GM19240 (cell line): ENCODE data around the gene SLC34A3.

Experiments
- DNase-seq: peaks from one replicate; pipeline ENCODE4 v3.0.0; 2011; ENCODE audit warnings: low spot score; ENCODE audit not compliant: insufficient read length

SLC34A3 gene

DNA sequence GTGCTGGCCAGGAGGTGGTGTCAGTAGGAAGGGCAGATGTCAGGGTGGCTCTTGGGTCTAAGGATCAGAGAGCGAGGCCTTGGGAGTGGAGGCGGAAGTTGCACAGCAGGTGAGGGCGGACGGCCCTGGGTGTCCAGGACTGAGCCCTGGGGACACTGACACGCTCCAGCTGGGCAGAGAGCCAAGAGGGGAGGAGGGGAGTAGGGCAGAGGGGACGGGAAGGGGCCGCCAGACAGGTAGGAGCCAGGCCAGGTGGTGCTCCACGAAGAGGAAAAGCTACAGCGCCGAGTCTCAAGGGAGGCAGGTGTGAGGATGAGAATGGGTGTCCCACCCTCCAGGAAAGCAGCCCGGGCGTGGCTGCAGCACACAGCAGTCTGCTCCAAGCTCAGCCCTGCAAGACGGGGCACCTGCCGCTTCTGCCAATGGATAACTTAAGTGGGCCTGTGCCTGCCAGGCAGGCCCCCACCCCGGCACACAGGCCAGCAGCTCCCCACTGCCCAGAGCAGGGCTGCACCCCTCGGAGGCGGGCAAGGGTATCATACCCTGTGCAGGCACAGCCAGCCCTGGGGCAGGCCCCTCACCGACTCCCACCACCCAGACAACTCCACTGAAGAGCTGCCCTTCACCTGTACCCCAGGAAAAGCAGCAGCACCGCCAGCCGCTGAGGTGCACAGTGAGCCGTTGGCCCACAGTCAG is 35.0 kb upstream of the SLC34A3 start:
- DNase-seq: no peak

DNA sequence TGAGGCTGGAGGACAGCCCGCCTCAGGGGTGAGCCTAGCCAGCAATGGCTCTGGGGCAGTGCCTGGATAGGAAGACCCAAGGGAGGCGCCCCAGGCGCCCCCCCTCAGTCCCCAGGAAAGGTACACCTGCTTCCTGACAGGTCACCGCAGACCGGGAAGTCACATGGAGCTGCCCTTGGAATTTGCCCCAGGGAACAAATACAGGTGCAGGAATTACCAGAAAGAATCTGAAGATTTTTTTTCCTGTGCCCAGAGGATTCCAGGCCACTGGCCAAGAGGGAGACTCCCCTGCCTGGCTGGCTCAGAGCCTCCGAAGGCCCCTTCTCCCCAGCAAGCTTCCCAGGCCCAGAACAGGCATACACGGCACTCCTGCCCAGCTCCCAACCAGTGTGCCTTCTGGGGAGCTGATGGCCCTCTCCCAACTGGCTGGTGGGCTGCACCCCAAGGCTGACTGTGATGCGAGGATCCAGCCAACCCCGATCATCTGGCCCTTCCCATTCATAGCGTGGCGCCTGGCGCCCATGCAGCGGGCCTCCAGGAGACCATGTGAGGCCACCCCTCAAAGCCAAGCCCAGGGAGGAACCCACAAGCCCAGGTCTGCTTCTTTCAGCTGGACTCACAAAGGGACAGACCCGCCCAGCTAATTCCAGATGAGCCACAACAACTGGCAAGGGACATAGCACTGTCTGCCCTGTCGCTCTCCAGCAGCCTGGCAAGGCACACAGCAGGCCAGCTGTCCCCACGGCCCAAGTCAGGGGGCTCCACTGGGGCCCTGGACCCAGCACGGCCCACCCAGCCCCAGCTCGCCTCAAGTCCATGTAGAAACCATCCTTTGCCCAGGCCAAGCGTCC is 32.4 kb upstream of the SLC34A3 start:
- no peak for DNase-seq

DNA sequence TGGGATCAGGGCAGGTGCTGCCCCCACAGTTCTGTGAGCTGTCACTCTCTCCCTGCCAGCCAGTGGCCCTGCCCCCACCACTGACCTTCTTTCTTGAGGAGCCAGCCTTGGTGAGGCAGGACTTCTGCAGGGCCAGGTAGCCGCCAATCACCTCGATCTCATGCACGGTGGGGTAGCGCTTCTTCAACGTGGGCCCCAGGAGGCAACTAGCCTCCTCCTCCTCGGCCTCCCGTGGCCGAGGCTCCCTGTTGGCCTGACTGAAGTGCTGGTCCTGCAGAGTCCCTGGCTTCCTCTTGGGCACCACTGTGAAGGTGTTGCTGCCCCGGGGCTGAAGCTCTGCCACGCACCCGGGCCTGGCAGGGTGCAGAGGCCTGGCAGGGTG is 31.8 kb upstream of the SLC34A3 start:
- no peak for DNase-seq

DNA sequence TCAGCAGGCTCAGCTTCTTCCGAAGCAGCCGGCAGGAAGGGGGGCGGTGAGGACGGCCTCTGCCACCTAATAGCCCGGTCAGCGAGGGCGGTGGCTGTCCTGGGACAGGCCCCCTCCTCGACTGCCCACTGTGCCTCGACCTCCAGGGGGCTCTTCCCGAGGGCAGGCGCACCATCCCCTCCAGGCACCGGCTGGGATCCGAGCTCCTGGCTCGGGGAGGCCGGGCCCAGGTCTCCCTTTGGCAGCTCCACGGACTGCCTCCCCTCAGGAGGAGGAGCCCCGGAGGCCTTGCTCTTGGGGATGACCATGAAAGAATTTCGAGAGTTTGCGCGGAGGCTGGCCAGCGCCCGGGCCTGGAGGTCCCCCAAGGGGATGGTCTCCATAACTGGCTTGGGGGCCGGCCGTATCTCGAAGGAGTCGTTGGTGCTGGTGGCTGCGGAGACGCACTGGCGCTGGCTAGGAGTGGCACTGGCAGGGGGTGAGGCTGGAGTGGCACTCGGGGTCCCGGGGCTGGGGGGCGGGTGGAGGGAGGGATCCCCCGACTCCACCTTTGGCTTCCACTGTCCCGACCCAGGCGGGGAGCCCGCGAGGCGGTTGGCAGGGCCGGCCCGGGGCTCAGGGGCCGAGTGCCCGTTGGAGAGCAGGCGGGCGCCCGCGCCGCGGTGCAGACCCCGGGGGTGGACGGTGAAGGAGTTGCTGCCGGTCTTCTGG is 31.1 kb upstream of the SLC34A3 start:
- DNase-seq: no peak

DNA sequence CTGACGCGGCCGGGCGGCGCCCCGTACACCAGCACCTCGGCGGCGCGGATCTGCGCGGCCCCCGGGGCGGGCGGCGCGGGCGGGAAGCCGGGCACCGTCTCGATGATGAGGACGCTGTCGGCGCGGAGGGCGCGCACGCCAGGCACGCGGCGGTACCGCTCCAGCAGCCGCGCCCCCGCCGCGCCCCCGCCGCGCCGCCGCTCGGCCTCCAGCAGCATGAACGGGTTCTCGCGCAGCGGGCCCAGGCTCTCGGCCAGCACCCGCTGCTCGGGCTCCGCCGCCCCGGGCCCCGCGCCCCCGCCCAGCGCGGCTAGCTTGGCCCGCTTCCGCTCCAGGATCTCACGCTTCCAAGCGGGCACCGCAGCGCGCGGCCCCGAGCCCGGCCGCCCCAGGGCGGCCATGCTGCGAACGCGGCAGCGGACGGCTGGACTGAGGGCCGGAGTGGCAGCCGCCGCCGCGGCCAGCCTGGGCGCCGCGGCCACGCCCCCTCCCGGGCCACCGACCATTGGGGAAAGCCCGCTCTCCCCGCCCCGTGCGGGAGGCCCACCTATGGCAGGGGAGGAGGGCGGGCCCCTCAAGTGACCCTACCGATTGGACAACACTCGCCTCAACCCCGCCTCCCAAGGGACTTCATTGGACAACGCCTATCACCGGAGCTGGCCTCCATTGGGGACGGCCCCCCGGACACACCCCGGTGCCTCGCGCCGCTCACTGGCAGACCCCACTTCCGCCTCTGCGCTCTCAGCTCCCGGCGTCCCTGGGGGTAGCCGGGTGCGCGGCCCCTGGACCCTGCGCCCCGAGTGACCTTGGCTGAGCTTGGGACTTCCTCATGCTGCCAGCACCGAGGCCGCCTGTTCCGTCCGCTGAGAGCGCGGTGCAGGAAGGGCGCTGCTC is 30.1 kb upstream of the SLC34A3 start, which contains the start of gene TPRN:
TSS of gene TPRN (minus strand) at position 431 of the 894 bp plus-strand sequence. CDS start at position 401, 30 bp downstream.
- peak; percentile 100 for DNase-seq

DNA sequence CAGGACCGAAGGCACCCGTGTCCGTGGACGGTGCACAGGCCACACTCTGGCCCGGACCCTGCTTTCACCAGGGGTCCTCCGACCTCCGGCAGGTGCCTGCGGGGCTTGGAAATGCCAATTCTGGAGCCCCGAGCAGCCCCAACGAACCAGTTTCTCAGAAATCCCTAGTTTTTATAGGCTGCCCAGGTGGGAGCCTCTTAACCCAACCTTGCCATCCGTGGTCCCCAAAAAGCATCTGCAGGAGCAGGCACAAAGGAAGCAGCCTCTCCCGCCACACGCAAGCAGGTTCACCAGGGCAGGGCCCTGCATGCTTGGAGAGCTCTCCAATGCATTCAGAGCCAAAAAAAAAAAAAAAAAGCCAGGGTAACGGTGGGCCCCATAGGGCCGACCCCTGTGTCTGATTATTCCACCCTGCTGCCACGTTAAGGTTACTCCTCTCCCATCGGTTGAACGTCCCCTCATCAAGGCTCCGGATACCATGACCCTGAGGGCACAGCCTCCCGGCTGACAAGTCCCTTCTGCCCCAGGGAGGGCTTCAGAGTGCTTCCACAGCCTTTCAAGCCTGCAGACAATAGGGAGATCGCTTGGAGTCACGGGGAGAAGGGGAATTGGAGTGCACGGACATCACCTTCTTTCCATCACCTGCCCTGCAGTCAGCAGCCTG is 29.4 kb upstream of the SLC34A3 start:
- no peak for DNase-seq

DNA sequence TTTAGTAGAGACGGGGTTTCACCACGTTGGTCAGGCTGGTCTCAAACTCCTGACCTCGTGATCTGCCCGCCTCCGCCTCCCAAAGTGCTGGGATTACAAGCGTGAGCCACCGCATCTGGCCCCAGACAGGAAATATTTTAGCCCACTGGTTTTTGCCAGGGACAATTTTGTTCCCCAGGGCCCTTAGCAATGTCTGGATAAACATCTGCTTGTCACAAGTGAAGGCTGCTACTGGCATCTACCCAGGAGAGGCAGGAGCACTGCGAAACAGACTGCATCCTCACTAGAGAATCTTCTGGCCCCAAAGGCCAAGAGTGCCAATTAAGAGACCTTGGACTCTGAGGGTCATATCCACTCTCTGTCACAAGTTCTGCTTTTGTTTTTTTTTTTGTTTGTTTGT is 27.7 kb upstream of the SLC34A3 start:
- DNase-seq: no peak

DNA sequence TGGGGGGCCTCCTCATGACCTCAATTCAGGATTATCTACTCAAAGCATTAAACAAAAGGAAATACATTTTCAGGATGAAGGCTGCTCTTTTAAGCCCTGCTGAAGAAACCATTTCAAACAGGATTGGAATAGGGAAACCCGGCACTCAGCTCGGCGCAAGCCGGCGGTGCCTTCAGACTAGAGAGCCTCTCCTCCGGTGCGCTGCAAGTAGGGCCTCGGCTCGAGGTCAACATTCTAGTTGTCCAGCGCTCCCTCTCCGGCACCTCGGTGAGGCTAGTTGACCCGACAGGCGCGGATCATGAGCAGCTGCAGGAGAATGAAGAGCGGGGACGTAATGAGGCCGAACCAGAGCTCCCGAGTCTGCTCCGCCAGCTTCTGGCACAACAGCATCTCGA is 26.0 kb upstream of the SLC34A3 start:
- DNase-seq: no peak

DNA sequence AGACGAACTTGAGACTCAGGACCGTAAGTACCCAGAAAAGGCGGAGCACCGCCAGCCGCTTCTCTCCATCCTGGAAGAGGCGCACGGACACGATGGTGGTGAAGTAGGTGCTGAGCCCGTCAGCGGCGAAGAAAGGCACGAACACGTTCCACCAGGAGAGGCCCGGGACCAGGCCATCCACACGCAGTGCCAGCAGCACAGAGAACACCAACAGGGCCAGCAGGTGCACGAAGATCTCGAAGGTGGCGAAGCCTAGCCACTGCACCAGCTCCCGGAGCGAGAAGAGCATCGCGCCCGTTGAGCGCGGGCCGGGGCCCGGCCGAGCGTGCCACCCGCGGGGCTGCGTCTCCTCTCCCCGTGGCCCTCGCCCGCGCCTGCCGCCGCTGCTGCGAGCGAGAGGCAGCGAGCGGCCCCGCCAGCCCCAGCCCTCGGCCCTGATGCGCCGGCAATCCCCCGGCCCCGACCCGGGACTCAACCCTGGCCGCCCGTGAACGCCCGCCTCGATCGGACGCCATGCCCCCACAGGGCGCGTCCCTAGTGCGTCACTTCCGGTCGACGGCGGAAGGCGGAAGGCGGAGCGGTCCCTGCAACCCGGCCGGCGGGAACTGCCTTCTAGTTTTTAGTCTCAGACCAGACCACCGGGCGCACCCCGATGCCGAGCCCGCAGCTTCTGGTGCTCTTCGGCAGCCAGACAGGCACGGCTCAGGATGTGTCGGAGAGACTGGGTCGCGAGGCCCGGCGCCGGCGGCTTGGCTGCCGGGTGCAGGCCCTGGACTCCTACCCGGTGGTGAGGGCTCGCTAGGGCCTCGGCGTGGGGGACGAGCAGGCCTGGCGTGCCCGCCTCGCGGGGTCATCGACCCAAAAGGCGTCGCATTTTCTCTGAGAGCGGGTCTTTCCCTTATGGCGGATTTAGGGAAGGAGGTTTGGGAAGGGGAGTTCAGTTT is 25.3 kb upstream of the SLC34A3 start, which contains the start of the genes NDOR1 and TMEM203:
TSS of gene NDOR1 (plus strand) at position 575 of the 944 bp plus-strand sequence. CDS start at position 653, 78 bp downstream.
TSS of gene TMEM203 (minus strand) at position 523 of the 944 bp plus-strand sequence. CDS start at position 289, 234 bp downstream.
- DNase-seq: peak; percentile 97

DNA sequence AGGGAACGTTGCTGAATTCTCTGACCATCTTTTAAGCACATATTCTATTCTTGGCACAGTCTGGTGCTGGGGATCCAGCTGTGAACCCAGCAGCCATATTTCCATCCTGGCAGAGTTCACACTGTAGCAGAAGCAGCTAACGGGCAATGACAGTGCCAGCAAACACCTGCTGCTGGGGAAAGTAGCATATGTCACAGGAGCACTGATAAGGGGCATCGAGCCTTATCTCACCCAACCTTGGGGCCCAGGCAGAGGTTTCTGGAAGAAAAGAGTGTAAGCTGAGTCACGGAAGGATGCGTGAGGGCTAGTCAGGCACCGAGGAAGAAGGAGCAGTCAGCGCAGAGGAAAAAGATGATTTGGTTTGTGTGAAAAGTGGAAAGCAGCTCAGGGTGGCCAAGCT is 24.1 kb upstream of the SLC34A3 start:
- no peak for DNase-seq

DNA sequence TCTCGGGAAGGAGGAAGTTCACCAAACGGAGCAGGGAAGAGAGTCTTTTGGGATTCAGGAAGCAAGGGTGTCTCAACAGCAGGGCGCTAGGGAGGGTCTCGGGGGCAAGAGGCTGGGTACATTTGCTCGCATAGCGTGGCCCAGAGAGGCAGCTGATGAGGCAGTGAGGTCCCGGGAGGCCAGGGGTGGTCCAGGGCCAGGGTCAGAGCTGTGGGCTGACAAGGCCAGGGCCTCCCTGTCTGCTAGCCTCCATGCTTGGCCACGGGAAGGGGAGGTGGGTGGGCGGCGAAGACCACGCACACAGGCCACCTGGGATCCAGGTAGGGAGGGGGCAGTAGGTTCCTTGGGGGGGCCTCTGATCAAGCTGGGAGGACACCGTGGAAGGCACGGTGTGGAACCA is 19.2 kb upstream of the SLC34A3 start:
- DNase-seq: no peak

DNA sequence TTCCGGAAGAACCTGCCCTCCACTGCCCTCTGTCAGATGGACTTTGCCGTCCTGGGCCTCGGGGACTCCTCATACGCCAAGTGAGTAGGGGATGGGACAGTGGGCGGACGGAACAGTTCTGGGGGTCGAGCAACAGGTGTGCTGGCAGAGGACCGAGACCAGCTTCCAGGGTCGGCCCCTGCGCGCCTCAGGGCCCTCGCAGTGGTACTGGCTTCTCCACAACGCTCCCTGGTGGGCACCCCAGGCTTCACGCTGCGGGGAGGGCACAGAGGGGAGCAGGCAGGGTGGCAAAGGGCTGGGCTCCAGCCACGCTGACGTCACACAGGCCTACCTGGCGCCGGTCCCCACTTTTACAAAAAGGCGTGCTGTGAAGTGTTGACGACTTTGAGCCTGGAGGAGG is 18.2 kb upstream of the SLC34A3 start:
- no peak for DNase-seq

DNA sequence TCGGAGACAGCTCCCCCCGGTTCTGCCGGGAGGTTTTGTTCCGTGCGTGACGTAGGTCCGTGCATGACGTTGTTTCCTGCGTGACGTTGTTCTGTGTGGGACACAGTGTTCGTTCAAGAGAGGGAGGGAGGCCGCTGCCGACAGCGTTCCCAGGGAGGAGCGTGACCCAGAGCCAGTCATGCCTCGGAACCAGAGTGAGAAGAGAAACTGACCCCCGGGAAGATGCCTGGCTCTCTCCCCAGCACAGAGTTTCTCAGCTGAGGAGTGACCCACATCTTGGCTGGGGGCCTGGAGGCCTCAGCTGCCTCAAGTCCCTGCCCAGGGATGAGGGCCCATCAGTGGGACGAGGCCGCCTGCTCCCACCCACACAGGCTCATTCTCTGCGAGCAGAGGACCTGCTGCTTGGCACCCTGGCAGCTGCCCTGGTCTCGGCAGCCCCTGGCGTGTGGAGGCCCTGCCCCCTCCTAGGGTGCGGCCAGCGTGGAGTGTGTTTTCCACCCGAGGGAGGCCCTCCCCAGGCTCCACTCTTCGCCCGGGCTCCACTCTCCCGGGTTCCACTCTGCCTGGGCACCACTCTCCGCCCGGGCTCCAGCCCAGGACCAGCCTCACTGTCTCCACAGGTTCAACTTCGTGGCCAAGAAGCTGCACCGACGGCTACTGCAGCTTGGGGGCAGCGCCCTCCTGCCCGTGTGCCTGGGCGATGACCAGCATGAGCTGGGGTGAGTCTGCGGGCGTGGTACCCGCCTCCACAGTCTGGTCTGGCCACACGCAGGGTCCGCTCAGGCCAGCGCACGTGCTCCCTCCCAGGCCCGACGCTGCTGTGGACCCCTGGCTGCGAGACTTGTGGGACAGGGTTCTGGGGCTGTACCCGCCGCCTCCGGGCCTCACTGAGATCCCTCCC is 17.3 kb upstream of the SLC34A3 start:
- DNase-seq: no peak

DNA sequence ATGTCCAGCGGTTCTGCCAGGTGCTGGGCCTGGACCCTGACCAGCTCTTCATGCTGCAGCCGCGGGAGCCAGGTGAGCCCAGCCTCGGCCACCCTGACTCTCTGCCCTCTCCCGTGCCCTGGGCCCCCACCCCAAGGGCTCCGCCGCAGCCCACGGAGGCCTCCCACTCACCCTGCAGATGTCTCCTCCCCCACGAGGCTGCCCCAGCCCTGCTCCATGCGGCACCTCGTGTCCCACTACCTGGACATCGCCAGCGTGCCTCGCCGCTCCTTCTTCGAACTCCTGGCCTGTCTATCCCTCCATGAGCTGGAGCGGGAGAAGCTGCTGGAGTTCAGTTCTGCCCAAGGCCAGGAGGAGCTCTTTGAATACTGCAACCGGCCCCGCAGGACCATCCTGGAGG is 16.1 kb upstream of the SLC34A3 start:
- DNase-seq: no peak

DNA sequence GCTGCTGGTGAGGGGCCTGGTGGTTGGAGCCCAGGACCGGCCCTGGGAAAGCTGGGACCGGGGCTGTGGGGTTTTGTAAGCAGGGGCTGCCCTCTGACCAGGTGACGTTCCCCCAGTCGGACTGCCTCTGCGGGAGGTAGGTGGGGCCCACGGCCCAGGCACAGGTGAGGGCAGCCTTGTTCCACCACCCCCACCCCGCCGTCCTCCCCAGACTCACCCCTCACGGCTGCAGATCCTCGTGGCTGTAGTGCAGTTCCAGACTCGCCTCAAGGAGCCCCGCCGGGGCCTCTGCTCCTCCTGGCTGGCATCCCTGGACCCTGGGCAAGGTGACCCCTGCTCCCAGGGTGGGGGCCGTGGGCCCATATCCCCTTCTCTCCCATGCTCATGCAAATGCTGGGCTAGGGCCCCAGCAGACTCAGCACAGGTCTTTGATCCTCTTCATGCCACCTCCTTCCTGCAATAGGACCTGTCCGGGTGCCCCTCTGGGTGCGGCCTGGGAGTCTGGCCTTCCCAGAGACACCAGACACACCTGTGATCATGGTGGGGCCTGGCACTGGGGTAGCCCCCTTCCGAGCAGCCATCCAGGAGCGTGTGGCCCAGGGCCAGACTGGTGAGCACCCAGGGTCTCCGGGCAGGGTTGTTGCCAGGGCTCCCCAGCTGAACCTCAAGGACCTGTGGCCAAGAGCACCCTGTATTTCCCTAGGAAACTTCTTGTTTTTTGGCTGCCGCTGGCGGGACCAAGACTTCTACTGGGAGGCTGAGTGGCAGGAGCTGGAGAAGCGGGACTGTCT is 15.3 kb upstream of the SLC34A3 start:
- DNase-seq: no peak

DNA sequence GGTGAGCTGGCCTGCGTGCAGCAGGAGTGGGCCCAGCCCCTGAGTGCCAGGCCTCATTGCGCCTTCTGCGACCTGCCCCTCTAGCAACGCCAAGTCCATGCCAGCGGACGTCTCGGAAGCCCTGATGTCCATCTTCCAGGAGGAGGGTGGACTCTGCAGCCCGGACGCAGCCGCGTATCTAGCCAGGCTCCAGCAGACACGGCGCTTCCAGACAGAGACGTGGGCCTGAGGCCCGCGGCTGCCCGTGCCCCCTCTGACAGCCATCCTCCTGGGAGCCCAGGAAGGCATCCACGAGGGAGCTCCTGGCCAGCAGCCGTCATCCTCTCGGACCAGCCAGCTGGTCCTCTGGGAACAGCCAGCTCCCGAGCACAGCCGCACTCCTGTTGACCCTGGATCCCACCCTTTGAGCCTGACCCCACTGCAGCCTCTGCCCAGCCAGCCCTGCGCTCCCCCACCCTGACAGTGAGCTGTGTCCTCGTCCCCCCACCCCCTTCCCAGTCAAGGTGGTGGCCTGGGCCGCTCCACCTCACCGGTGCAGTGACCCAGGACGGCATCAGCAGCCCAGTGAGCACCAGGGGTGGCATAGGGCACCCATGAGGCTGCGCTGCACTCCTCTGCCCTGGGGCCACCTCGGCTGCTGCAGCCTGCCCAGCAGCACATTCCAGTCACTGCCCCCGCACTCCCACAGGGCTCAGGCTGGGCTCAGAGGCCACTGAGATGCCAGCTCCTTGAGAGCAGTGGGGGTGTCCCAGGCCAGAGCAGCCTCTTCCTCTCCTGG is 14.3 kb upstream of the SLC34A3 start:
- DNase-seq: no peak
